ENCODE measurements around the gene ABCB11.

Gene ABCB11

GRCh38 chr2:168930242-168930641, 100.9 kb downstream of the ABCB11 start:
- no peak for DNase-seq (ENCODE audit: low read depth in 2 of 2)
- no peak for TF ChIP-seq CTCF (IDR thresholded peaks at IDR 0.05; ENCODE audit: low read depth, low read length)
- no peak overlapping the region for H3K4me3 ChIP-seq (replicated peaks in 1 of 2; ENCODE audit: low read depth in 2 of 2, low read length in 2 of 2)

GRCh38 chr2:168929031-168929430, 102.1 kb downstream of the ABCB11 start:
- DNase-seq (ENCODE audit: low read depth in 2 of 2): peak; percentile 18 to 68
- no peak for TF ChIP-seq CTCF (IDR thresholded peaks at IDR 0.05; ENCODE audit: low read depth, low read length)
- no peak overlapping the region for H3K4me3 ChIP-seq (replicated peaks in 1 of 2; ENCODE audit: low read depth in 2 of 2, low read length in 2 of 2)

GRCh38 chr2:168928113-168928831, 102.9 kb downstream of the ABCB11 start:
- no peak for TF ChIP-seq CTCF (IDR thresholded peaks at IDR 0.05; ENCODE audit: low read depth, low read length)
- DNase-seq (ENCODE audit: low read depth in 2 of 2): no peak
- H3K4me3 ChIP-seq (replicated peaks in 1 of 2; ENCODE audit: low read depth in 2 of 2, low read length in 2 of 2): no peak overlapping the region

GRCh38 chr2:168926621-168927386, 104.3 kb downstream of the ABCB11 start:
- TF ChIP-seq CTCF (IDR thresholded peaks at IDR 0.05; ENCODE audit: low read depth, low read length): no peak
- DNase-seq (ENCODE audit: low read depth in 2 of 2): no peak
- no peak overlapping the region for H3K4me3 ChIP-seq (replicated peaks in 1 of 2; ENCODE audit: low read depth in 2 of 2, low read length in 2 of 2)

GRCh38 chr2:168920504-168921157, 110.5 kb downstream of the ABCB11 start:
- DNase-seq (ENCODE audit: low read depth in 2 of 2): peak; percentile 60 to 64
- no peak overlapping the region for H3K4me3 ChIP-seq (replicated peaks in 1 of 2; ENCODE audit: low read depth in 2 of 2, low read length in 2 of 2)
- peak; percentile 47 for TF ChIP-seq CTCF (IDR thresholded peaks at IDR 0.05; ENCODE audit: low read depth, low read length)

- no peak for DNase-seq (ENCODE audit: low read depth in 2 of 2)
- no peak overlapping the region for H3K4me3 ChIP-seq (replicated peaks in 1 of 2; ENCODE audit: low read depth in 2 of 2, low read length in 2 of 2)
- TF ChIP-seq CTCF (IDR thresholded peaks at IDR 0.05; ENCODE audit: low read depth, low read length): no peak
Measured at GRCh38 chr2:168916331-168916675, 114.8 kb downstream of the ABCB11 start.
